Stimulated activated CD4-positive, alpha-beta T cell treated with anti-CD3 and anti-CD28 coated beads, Interleukin-1b, Interleukin-23, amount 100 ng/mL, for 48 hours (primary cell): ENCODE measurements around the gene SOS2.

Experiments
- DNase-seq: peaks from one replicate; pipeline ENCODE4 v3.0.0-alpha.2; 2020

SOS2 gene

DNA sequence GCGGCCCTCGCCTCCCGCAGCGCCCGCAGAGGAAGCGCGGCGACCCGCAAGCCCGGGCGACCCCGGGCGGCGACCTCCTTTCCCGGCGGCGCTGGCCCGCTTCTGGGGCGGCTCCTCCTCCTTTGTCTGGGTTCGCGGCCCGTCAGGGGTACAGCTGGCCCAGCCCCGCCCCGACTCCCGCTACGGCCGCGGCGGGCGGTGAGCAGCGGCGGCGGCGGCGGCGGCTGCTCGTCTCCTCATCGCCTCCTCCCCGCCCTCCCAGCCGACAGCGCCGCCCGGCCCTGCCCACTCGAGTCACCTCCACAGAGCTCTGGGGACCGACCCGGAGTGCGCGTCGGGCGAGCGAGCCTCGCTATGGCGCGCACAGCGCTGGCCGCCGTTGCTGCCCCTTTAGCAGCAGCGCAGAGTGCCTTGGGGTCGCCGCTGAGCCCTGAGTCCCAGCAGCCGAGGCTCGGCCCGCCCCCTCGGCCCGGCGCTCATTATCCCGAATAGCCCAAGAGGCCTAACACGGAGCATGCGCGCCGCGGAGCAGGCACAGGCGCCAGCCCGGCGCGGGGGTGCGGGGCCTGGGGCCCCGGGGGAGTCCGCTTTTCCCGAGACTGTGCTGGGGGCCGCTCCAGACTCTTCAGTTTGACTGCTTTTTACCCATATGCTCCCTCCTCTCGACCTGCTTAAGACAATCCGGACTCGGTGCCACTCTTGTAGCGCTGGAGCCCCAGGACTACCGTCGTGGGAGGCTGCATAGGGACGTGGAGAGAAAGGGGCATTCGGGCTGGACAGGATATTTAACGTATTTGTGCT is at the start of gene SOS2:
SOS2 (minus strand) TSS at position 104 of the 801 bp plus-strand sequence. CDS start 295 bp downstream, outside the sequence.
- DNase-seq, result peak; percentile 79

DNA sequence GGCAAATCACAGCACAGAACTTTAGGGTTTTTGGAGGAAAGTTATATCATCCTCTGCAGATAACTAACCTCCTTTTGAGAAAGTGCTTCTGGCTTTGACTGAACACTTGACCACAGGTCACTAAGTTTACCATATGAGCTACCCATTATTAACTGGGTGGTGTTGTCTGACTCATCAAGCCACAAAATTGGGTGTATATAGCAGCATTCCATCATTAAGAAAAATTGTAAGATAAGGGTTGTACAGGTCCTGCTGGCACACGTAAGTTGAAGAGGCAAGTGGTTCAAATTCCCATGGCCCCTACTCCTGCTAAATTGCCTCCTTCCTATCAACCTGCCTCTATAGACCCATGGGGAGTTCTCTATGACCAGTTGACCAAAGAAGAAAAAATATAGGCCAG is 41.1 kb upstream of the SOS2 start:
- DNase-seq, result no peak

DNA sequence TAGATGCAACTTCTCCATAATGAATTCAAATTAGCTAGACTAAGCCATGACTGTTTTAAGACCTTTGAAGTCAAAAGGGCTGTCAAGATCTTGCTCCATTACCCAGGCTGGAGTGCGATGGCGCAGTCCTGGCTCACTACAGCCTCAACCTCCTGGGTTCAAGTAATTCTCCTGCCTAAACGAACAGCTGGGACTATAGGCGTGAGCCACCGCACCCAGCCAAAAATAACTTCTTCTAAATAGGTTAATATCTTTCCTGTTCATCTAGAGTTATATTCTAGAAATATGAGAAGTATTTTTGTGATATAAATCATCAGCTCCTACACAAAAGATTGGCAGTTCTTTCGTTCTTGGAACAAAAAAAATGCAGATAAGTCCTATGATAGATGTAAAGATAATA is 39.6 kb upstream of the SOS2 start:
- DNase-seq, result no peak

DNA sequence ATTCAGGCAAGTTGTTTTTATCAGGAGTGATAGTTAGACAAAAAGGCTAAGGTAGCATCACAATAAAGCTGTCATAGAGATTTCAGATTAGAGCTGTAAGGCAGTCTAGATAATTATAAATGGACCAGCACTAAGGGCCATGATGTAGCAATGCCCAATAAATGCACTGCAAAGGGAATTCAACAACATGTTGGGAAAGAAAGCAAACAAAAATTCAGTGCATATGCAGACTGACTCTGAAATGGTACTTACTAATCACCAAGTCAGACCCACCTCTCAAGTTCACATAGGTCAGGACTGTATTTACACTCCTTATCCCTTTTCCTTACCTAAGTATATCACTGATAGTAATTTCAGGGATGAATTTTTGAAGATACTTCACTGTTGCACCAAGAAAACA is 33.7 kb upstream of the SOS2 start:
- DNase-seq, result no peak

DNA sequence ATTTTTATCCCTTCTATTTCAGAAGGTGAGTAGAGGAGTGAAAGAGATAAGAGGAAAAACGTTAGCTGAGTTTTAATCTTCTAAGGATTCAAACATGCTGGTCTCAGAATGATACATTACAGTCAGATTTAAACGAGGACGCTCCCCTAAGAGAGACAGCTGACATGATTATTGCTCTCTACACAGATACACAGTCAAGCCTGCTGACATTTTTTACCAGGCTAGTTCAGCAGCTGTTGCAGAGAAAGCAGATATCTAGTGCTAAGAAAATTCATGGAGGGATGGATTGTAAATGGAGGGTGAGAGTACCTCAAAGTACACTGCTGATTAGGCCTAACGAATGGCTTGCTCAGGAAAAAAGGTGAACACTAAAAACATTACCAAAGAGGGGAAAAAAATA is 31.9 kb upstream of the SOS2 start:
- no peak for DNase-seq

DNA sequence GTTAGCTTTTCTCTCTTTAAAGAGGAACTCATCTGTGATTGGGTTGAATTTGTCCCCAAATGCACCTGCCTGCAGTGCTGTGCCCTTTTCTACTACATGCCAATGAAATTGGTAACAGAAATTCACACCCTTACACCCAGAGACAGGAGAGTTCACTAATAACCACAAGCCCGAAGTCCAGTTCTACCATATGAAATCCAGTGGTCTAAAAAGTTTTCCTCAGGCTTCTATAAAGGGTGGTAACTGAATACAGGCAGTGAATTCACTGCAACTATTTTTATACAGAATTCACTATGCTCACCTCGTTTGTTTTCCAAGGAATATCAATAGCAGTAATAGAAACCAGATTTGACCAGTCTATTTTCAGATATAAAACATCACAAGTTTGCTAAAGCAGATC is 31.5 kb upstream of the SOS2 start:
- no peak for DNase-seq

DNA sequence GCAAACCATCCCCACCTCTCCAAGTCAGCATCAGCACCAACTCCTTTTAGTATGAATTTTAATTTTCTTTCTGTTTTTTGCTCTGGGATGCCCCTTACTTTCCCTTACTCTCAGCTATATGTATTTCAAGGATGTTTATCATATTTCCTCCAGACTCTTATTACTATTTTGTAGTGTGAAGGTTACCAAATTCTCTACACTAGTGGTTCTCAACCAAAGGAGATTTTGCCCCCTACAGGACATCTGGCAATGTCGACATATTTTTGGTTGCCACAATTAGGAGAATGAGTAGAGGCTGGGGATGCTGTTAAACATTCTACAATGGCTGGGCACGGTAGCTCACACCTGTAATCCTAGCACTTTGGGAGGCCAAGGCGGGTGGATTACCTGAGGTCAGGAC is 29.1 kb upstream of the SOS2 start:
- no peak for DNase-seq

DNA sequence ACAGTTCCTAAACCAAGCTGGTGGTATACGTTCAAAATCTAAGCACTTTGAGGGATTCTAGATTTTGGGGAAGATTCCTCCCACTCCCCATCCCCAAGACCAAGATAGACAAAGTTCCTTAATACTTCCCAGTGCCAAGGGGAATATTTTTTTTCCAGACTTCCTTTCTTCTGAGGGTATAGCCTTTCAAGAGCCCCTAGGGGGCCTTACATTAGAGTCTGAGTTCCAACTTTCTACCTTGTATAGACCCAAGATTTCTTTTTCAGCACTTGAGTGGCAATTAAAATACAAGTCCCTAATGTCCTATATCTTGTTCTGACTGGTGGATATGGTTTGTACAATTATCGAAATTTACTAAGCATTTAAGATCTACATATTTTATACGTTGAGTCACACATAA is 28.7 kb upstream of the SOS2 start:
- no peak for DNase-seq

DNA sequence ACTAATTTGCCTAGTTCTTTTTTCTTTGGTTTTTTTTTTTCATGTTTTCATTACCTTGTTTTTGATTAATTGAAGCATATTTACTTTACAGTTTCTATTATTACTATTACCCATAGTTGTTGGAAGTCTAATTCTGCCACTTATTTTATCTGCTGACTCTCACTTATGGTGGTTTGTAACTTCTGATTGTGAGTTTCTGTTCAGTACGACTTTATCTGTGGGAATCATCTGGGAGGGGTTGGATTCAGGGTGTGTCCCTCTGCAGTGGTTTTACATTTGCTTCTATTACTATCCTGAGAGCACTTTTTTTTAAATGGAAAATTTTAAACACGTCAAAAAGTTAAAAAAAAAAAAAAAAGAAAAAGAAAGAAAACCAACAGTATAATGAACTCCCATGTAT is 26.4 kb upstream of the SOS2 start:
- no peak for DNase-seq

DNA sequence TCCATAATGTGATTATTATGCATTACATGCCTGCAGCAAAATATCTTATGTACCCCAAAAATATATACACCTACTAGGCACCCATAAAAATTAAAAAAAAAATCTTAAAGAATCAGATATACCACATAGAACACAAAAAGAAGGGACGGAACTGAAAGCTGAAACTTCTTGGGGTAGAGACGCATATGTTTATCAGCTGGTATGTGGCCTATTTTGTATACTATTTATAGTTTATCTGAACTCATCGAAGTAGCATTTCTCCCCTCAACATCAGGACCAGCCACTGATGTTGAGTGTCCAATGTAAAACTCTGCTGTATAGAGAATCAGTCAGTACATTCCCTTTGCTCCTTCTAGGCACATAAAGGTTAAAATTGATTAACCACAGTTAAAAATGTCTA is 22.9 kb upstream of the SOS2 start:
- no peak for DNase-seq

- no peak for DNase-seq
Measured at GRCh38 chr14:50249136-50249775, 17.9 kb upstream of the SOS2 start.

DNA sequence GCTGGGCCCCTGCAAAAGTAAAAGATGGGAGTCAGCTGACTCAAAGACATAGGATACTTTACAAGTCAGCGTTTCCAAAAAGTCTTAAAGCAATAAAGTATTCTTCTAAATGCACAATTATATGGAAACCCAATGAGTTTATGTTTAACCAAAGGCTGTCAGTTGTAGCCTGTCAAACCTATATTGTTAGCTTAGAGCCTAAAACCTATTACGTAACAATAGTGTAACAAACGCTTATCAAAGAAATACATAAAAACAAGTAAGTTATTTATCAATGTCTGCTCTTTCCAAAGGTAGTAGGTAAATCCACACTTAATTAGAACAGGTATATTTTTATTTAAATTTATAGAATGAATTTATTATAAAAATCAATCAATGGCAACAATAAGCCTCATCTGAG is 15.9 kb upstream of the SOS2 start:
- DNase-seq, result no peak

- DNase-seq, result no peak
Measured at GRCh38 chr14:50242566-50243310, 11.4 kb upstream of the SOS2 start.

DNA sequence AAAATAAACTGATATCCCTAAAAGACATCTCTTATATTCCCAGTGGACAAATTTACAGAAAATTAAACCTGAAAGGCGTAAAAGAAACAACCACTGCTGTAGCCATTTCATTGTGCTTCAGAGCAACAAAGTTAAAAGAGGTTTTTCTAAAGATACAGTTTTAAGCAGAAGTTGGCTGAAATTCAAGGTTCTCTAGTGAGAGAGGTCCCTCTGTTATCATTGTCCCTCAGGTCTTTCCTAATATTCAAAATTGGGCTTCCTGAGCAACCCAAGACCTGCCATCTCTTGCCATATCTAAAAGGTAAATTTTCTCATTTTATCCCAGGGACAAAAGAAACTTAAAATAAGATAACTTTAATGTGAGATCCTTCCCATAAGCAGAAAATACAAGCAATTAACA is 10.7 kb upstream of the SOS2 start:
- DNase-seq, result no peak

DNA sequence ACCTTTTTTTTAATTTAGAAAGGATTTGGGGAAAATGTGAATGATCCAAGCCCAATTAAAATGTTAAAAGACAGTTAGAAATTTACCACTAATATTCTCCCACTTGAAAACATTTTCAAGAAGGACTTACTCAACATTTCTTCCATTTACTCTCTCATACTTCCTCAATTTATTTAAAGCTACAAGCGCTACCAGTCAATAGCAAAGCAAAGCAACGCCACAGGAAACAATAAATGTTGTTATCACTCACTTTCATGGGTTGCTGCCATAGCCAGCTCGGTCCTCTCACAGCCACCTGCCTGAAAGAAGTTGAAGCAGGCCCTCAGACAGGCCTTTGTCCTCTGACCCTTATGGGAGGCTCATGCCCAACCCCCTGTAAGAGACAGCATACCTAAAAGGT is 6.0 kb upstream of the SOS2 start:
- no peak for DNase-seq

GRCh38 chr14:50233951-50234250 is 2.5 kb upstream of the SOS2 start:
- no peak for DNase-seq

DNA sequence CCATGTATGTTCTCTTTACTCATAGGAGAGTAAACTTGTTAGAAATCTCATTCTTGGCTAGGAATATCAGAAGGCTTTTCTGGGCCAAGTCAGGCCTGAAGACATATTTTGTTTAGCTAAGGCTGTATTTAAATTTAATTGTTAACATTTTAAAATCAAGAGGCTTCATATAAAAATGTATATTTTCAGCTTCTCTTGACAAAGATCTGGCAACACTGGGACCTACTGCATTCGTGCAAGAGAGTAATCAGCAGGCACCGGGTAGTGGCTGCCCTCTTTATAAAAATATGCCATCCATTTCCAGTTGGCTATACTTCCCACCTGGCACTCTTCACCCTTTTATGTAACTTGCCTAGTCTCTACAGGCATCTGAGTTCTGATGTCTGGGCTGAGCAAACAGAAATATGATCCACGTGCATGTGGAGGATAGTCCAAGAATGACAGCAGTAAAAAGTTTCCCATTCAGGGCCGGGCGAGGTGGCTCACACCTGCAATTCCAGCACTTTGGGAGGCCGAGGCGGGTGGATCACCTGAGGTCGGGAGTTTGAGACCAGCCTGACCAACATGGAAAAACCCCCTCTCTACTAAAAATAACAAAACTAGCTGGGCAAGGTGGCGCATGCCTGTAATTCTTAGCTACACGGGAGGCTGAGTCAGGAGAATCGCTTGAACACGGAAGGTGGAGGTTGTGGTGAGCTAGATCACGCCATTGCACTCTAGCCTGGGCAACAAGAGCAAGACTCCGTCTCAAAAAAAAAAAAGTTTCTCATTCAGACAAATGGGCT is 2.0 kb upstream of the SOS2 start:
- peak; percentile 25 for DNase-seq

- DNase-seq, result no peak
Measured at GRCh38 chr14:50232276-50232642, 881 bp upstream of the SOS2 start.

DNA sequence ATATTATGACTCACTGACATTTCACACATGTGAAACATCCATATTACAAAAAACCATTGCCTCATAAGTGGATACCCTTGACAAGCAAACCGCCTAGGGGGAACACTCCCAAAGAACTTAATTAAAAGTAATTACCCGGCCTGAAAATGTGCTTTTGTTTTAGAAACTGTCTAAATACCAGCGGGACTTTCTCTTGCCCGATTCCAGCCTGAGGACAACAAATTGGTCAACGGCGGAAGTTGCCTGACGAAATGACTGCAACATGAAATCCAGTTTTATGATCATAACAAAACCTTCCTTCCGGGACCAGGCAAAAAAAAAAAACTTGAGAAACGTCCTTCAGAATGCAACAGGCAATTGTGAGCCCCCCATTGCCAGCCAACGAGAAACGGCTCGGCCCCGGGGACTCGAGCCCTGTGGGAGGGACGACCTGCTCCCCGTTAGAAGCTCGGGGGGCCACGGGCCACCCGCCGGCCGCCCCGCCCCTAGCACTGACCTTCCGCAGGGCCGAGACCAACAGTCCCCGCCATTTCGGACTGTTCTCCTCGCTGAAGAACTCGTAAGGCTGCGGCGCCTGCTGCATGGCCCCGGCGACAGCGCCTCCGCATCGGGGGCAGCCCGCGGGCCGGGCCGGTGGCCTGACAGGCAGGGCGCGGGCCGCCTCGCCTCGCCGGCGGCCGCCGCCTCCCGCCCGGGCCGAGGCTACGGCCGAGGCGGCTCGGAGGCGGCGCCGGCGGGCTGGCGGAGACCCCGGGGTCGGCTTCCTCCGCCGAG is 490 bp downstream of the SOS2 start:
- peak; percentile 28 for DNase-seq

GRCh38 chr14:50230401-50230700 is 1.0 kb downstream of the SOS2 start:
- DNase-seq, result no peak

- DNase-seq, result no peak
Measured at GRCh38 chr14:50229681-50230080, 1.7 kb downstream of the SOS2 start.

- no peak for DNase-seq
Measured at GRCh38 chr14:50228313-50228712, 3.1 kb downstream of the SOS2 start.

- no peak for DNase-seq
Measured at GRCh38 chr14:50225974-50226297, 5.4 kb downstream of the SOS2 start.
